NCI-H748 (cell line): Measurements from ENCODE around the gene SIAH1.
"Not testable (repeated sequence)": the region's sequence is repeated elsewhere in the genome, so short reads cannot be mapped to it uniquely, and the experiment has no call there.

ENCODE experiments used
- DNase-seq: peaks from one replicate; lab custom pipeline; 2025; ENCODE audit not compliant: unreplicated experiment; lab: John Stamatoyannopoulos, UW

SIAH1 gene, protein sequence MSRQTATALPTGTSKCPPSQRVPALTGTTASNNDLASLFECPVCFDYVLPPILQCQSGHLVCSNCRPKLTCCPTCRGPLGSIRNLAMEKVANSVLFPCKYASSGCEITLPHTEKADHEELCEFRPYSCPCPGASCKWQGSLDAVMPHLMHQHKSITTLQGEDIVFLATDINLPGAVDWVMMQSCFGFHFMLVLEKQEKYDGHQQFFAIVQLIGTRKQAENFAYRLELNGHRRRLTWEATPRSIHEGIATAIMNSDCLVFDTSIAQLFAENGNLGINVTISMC

DNA sequence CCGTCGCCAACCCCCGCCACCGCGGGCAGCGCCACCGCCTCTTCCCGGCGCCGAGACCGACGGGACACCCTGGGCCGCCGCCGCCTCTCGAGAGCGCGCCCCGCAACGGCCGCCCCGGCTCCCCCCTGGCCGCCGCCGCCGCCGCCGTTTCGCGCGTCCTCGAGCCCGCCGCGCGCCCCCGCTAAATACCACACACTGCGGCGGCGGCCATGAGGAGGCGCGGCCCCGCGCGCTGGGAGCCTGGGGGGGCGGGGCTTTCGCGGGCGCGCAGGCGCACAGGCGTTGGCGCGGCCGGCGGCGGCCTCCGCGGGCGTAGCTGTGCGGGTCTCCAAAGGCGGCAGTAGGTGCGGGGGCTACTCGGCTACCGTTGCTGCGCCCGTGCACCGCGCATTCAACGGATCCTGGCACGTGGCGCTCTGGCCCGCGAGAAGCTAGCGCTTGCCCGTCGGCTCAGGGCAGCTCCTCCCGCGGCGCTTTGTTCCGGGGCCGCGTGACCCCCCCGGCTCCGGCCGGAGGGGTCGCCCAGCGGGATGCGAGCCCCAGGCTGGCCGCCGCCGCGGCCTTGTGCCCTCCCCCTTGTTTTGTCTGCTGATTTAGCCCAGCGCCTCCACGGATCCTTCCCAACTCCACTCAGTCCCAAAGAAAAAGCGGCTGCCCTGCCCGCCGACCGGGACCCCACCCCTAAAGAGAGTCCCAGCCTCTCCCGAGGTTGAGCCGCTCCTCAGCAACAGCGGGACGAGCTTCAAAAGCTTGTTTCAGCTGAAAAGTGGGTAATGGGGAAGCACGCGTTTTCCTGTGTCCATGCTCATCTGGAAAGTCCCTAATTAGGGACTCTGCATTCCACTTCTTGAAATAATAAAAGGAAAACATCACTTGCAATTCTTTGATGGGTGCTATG is at the start of gene SIAH1:
Gene SIAH1, minus strand, starts transcription at position 161 of the 898 bp plus-strand sequence. CDS start 22,985 bp downstream, outside the sequence.
- peak; percentile 76 for DNase-seq

DNA sequence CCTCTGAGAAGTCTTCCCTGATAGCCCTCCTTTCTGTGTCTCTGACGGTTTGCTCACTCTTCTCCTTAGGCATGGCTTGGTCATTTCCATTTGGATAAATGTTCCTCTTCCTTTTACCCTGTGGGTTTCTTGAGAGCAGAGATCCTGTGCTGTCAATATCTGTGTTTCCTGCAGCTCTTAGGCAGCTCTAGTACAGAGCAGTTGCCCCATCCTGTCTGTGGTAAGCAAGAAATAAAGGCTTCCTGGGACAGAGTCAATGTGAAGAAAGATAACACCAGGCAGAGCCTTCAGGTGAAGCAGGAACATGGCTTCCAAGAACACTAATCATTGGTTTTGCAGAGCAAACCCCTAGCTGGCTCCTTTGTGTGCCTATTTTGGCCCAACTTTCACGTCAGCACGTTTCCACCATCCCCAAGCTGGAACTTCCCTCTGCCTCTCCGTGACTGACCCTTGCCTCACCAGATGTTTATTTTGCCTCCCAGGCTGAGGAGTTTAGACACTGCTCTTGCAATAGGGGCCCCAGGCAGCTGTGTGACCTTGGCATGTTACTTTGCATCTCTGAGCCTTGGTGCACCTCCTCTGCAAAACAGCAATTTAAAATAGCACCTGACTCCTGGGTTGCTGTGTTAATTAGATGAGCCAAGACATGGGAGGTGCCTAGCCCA is 49.6 kb upstream of the SIAH1 start:
- DNase-seq, result no peak

DNA sequence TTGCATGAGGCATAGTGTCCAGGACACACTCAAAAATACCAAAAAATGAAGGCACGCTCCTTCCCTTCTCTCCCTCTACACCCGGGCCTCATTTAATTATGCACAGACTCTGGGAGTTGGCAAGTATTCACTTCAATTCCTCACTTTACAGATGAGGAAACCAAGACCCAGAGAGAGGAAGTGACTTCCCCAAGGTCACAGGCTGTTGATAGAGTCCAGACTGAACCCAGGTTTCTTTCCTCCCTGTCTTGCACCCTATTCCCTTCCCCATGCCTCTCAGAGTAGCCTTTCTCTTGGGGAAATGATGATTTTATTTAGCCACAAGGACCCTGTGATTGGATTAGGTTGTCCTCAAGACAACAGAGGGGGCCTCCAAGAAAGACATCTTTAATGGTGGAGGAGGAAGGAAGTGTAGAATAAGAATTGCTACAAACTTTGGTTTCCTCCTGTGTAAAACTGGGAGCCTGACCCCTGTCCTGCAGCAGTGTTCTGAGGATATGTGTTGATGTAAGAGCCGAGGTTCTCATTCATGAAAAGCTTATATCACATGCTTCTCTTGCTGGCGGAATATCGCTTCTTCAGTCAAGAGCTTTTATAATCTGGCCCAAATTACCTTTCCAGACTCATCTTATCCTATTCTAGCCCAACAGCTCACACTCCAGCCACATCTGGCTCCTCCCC is 48.8 kb upstream of the SIAH1 start:
- no peak for DNase-seq

DNA sequence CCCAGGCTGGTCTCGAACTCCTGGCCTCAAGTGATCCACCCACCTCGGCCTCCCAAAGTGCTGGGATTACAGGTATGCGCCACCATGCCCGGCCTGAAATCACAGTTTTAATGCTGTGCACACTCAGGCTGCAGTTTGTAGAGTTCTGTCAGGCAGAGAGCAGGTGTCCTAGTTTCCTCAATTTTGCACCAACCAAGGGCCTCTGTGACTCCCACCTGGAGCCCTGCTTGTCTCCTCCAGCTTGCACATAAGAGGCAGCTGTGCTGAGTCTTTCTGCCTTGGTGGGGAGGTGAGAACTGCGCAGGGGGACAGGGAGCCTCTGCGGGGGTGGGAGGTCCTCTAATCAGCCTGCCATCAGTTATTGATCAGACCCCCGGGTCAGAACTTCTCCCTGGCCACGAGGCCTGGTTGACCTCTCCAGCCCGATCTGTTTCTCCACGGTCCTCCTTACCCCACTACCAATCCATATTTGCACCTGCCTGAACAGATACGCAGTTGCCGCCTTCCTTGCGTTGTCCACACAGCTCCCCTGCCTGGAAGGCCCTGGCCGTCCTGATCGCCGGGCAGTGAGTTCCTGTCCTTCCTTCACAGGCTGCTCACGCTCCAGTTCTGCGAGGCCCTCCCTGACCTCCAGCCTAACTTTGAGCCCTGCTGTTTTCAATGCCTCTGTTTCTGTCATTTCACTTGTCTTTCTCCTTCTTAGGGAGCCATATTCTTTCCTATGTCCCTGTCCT is 48.1 kb upstream of the SIAH1 start:
- DNase-seq, result no peak

DNA sequence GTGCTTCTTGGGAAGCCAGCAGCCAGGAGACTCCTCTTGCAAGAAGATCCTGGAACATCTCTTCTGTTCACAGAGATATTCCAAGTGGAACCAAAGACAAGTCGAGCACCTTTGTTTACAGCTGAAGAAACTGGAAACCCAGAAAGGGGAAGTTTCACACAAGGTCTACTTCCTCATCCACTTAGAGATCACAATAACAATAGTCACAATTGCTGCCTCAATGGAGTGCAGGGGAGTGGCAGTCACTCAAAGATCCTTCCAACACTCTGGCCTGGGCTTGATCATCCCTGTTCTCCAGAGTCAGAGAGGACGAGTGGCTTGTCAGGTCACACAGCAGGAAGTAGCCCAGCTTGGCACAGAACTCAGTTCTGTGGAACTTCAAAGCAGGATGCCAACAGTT is 46.9 kb upstream of the SIAH1 start:
- no peak for DNase-seq

DNA sequence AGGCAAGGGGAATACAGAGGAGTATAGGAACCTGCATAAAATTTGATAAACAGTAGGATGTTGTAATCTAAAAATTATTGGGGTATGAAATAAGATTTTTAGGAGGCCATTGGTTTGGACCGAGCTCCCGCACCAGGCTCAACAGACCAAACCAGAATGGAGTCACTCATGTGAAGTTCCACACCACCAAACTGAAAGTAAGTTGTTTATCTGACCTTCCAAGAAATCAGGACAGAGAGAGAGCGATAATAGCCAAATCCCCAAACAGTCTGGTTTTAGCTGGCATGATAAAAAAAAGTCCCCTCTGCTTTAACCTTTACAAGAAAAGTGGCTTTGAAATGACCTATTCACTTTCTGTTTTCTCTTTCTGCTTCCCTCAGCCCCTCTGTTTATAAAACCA is 45.7 kb upstream of the SIAH1 start:
- no peak for DNase-seq

DNA sequence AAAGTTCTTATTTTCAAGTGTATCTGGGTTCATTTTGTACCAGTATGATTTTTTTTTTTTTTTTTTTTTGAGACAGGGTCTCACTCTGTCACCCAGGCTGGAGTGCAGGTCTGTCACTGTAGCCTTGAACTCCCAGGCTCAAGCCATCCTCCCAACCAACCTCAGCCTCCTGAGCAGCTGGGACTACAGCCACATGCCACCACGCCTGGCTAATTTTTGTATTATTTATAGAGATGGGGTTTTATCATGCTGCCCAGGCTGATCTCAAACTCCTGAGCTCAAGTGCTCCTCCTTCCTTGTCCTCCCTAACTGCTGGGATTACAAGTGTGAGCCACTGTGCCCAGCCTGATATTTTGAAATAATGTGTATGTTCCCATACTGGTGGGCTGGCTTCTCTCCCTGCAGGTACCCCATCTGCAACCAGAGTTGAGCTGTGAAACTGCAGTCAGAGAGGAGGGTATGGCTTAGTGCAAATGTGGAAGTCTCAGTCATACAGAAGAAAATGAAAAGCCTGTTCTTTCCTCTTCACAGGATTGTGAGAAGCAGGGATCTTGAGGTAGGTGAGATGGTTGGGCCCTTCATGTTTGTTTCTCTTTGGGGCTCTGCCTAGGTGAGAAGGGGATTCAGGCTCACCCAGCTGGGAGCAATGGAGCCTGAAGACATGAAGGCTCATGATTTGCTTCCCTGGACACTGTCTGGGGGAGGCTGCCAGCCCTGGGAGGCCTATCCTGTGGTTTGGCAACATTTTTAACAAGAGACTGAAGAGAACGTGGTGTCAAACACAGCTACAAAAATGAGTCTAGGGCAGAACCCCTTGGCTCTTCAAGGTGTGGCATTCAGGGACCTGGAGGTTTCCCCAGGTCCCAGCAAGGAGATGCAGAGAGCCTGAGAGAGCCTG is 41.3 kb upstream of the SIAH1 start:
- DNase-seq, result no peak

DNA sequence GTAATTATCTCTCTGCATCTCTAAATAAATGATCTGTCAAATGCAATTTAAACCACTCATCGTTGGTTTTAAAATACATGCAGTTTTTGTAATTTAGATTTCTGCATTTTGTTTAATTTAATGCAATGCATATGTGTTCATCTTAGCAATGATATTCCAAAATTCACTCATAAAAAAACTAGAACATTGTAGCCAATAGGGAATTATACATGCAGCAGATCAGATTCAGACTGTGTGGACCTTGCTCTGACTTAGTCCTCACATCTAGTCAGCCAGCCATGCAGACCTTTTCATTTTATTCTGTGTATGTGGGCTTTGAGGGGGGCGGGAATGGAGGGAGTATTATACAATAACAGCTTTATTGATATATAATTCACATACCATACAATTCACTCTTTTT is 37.3 kb upstream of the SIAH1 start:
- no peak for DNase-seq

DNA sequence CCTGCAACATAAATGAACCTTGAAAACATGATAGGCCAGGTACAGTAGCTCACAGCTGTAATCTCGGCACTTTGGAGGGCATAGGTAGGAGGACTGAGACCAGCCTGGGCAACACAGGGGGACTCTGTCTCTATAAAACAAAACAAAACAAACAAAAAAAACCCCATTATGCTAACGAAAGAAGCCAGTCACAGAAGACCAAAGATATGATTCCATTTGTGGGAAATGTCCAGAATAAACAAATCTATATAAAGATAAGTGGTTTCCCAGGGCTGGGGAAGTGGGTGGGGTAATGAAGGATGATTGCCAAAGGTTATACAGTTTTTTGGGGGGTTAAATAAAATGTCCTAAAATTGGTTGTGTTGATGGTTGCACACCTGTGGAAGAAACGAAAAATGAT is 36.5 kb upstream of the SIAH1 start:
- DNase-seq, result peak; percentile 16

DNA sequence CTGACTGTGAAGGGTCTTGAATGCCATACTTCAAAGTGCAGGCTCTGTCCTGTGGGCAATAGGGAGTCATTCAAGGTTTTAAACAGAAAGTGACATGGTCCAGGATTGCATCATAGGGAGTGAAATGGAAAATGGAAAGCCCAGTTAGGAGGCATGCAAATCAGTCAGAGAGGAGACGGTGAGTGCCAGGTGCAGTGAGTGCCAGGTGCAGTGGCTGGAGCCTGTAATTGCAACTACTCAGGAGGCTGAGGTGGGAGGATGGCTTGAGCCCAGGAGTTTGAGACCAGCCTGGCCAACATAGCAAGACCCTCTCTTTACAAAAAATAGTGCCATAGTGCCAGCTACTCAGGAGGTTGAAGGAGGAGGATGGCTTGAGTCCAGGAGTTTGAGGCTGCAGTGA is 35.2 kb upstream of the SIAH1 start:
- DNase-seq, result peak; percentile 4

DNA sequence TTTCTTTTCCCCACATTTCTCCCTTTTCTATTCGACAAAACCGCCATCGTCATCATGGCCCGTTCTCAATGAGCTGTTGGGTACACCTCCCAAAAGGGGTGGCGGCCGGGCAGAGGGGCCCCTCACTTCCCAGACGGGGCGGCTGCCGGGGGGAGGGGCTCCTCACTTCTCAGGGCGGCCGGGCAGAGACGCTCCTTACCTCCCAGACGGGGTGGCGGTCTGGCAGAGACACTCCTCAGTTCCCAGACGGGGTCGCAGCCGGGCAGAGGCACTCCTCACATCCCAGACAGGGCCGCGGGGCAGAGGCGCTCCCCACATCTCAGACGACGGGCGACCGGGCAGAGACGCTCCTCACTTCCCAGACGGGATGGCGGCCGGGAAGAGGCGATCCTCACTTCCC is 31.4 kb upstream of the SIAH1 start:
- DNase-seq, result not testable (repeated sequence)

DNA sequence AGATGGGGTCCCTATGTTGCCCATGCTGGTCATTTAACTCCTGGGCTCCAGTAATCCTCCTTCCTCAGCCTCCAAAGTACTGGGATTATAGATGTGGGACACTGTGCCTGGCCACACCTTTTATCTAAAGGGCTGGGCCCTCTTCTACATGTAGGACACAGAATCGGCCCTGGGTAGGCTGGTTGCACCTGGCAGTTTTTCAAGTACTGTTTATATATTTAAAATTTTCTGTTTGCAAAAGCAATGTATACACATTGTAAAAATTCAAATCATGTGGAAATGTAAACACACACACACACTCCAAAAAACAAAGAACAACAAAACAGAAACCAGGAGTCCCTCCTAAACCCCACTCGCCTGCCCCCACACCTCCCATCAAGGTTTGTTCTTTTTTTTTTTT is 28.1 kb upstream of the SIAH1 start:
- DNase-seq, result peak; percentile 78

DNA sequence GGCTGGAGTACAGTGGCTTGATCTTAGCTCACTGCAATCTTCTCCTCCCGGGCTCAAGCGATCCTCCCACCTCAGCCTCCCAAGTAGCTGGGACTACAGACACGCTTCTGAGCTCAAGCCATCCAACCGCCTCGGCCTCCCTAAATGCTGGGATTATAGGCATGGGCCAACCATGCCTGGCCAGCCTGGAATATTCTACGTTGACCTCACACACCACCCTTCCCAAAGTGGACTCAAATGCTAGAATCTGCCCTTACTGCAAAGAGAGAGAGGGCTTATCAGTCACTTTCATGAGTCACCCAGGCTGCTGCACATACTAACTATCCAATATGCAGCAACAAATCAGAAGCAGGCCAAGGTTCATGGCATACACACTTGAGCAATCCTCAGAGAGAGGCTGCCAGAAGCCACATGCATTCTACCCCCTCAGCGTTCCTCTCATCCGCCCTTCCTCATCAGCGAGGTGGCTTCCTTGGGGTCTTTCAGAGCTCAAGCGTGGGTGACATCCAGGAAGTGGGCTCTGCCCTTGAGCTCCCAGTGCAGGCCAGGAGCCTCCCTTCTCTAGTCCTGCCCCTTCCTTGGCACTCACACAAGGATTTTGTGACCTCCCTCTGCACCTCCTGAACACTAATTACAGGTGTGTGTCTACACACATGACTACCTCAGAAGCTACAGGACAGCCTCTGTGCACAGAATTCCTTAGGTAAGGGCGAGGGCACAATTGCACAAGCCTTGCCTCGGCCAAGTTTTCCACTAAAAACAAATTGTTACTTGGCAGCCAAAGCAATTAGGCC is 24.8 kb upstream of the SIAH1 start:
- DNase-seq, result no peak

DNA sequence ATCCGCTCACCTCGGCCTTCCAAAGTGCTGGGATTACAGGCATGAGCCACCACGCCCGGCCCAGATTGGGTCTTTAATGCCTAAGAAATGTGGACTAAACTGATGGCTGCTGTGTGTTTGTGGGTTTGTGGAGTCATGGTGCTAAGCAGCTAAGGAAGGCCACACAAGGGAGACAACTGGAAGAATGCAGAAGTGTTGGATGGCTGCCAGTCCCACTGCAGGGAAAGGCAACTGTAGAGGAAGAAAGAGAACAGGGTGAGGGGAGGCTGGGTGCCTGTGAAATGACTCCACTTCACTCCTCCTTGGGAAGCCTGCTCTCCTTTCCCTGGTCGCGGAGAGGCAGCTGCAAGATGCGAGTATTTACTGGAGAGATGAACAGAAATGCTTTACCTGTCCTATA is 23.5 kb upstream of the SIAH1 start:
- DNase-seq, result no peak

DNA sequence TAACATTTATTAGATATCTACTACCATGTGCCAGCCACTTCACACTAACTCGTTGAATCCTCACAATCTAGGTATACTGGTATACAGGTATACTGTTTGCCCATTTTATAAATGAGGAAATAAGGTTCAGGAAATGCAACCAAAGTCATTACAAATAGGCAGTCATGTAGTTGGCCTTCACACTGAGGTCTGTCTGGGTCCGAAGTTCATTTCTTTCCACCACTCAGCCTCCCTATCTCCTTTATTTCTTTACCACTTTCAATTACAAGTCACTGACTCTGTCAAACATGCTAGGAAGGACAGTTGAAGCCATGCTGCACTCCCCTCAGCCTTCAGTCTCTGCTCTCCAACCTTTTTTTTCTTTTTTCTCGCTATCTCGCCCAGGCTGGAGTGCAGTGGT is 20.7 kb upstream of the SIAH1 start:
- DNase-seq, result no peak

DNA sequence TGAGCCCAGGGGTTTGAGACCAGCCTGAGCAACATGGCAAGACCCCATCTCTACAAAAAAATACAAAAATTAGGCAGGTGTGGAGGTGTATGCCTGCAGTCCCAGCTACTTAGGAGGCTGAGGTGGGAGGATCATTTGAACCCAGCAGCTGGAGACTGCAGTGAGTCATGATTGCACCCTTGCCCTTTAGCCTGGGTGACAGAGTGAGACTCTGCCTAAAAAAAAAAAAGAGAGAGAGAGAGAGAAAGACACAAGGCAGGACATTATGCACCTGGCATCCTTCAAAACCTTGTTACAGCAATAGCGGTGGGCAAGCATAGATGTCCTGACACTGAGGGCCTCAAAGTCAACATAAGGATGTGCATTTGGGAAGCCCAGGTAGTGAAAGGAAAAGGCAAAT is 19.9 kb upstream of the SIAH1 start:
- no peak for DNase-seq

DNA sequence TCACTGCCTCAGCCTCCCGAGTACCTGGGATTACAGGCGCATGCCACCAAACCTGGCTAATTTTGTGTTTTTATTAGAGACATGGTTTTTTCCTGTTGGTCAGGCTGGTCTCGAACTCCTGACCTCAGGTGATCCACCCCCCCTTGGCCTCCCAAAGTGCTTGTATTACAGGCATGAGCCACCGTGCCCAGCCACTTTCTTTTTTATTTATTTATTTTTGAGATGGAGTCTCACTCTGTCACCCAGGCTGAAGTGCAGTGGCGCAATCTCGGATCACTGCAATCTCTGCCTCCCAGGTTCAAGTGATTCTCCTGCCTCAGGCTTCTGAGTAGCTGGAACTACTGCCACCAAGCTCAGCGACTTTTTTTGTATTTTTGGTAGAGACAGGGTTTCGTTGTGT is 17.3 kb upstream of the SIAH1 start:
- not testable (repeated sequence) for DNase-seq

DNA sequence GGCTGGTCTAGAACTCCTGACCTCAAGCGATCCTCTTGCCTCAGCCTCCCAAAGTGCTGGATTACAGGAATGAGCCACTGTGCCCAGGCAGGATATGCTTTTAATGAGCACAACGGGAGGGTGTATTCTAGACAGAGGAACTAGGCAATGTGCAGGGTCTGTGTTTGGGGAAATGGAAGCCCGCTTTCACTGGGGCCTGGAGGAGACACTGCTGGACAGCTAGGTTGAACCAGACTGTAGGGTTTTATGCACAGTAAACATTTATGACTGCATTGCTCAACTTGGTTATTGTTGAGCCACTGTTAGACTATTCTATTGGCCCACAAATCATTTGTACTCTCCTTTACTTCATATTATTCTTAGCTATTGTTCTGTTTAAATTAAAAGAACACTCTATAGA is 10.2 kb upstream of the SIAH1 start:
- DNase-seq, result no peak

DNA sequence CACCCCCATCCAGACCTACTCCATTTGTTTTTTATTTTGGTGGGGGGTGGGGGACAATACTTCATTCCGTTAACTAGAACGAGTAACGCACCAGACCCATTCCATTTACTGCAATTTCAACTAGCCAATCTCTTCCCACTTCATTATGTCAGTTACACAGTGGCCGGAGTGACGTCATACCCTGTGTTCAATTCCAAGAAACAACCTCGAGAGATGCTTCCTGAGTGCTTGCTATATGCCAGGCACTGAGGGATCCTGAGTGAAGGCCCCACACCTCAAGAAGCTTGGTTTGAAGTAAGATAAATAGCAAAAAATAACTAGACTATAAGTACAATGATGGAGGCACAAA is 9.1 kb upstream of the SIAH1 start:
- DNase-seq, result no peak
